ENCODE data around the gene CCDC63.

Gene CCDC63

DNA sequence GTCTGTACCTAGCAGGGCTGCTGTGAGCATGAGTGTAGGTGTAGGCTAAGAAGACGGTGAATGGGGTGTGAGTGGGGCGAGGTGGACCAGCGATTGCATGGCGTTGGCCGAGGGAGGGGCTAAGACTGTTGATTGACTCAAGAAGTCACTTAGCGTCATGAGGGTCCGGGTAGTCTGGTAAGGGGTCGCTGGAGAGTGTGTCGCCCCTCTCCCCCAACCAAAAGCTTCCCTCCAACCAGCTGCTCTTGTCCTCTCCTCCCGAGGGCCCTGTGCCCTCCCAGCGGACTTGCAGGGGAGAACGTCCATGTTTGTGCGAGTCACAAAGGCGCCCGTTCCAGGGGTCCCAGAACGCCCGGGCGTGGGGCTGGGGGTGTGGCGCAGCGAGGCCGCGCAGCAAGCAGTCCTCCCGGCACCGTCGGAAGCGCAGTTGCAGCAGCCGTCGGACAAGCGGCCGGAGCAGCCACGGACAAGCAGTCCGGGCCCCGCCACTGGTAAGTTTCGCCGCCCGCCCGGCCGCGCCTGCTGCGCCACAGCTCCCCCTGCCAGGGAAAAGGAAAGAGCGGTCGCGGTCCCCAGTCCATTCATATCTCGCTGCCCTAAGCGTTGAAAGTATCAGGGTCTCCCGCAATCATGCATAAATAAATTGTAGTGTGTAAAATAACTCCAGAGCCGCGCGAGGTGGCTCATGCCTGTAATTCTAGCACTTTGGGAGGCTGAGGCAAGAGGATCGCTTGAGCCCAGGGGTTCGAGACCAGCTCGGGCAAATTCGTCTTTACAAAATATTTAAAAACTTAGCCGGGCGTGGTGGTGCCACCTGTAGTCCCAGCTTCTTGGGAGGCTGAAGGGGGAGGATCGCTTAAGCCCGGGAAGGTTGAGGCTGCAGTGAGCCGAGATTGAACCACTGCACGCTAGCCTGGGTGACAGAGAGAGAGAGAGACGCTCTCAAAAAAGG lies at the start of gene CCDC63:
CCDC63 (plus strand) TSS at position 373 of the 952 bp plus-strand sequence. CDS start 5,968 bp downstream, outside the sequence.
- DNase-seq (ENCODE audit: low read depth, low spot score) = no peak
- no peak within 1 kb of the TSS for H3K27ac ChIP-seq (ENCODE audit: low read length)
- peak within 1 kb of the TSS; percentile 52; the same call in 1 of the 2 replicates for H3K4me3 ChIP-seq (ENCODE audit: low read length)
- no peaks in the 10 kb centered on the region for H3K36me3 ChIP-seq (ENCODE audit: control insufficient read depth, insufficient read depth, low read length)
- 0 out of 2 replicates have a peak, but pooled peaks cover 2% of the 10 kb centered on the region for H3K4me1 ChIP-seq (ENCODE audit: control insufficient read depth, insufficient read depth, low read length)
- no peaks in the 10 kb centered on the region for H3K27me3 ChIP-seq (ENCODE audit: control insufficient read depth, insufficient read depth, low read length)
- H3K9me3 ChIP-seq (ENCODE audit: control insufficient read depth, insufficient read depth, low read length) = no peaks in the 10 kb centered on the region
- no CpG with 5 or more reads among the region's 60 CpGs for WGBS (ENCODE audit: insufficient coverage, insufficient read length)

DNA sequence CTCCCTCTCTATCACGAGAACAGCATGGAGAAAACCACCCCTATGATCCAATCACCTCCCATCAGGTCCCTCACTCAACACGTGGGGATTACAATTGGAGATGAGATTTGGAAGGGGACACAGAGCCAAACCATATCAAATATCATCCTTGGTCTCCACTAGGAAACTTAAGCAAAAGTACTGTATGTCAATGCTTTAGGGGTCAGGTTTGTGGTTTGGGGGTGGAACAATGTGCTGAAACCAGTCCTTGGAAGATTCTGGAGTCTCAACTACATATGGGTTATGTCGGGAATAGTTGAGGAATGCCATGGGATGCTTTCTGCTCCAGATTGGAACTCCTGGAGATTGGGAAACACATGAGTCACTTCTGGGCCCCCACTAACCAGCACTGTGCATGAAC lies 48.3 kb upstream of the CCDC63 start:
- Histone ChIP-seq H3K27ac (ENCODE audit: low read length) (no peak overlapping the region), H3K9me3 (ENCODE audit: control insufficient read depth, insufficient read depth, low read length) (no peaks in the 10 kb centered on the region), H3K36me3 (ENCODE audit: control insufficient read depth, insufficient read depth, low read length) (no peaks in the 10 kb centered on the region), H3K27me3 (ENCODE audit: control insufficient read depth, insufficient read depth, low read length) (no peaks in the 10 kb centered on the region), H3K4me1 (ENCODE audit: control insufficient read depth, insufficient read depth, low read length) (no peaks in the 10 kb centered on the region), H3K4me3 (ENCODE audit: low read length) (no peak overlapping the region)
- no CpG with 5 or more reads among the region's 3 CpGs for WGBS (ENCODE audit: insufficient coverage, insufficient read length)
- DNase-seq (ENCODE audit: low read depth, low spot score) = no peak

DNA sequence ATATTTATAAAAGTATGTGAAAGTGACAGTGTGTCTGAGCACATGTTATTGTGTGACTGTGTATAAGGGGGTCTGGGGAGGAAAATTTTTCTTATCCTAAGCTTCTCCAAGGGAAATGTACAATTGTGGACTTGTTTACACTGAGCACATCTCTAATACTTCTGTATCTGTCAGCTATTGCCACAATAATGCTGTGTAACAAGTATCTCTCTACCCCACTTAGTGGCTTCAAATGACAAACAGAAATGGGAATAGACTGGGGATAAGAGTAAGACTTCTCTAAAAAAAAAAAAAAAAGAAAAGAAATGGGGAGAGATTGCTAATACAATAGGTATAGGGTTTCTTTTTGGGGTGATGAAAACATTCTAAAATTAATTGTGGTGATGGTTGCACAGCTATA lies 44.3 kb upstream of the CCDC63 start:
- Histone ChIP-seq H3K4me1 (ENCODE audit: control insufficient read depth, insufficient read depth, low read length) (no peaks in the 10 kb centered on the region), H3K27ac (ENCODE audit: low read length) (no peak overlapping the region), H3K9me3 (ENCODE audit: control insufficient read depth, insufficient read depth, low read length) (no peaks in the 10 kb centered on the region; the same call in 1 of the 2 replicates), H3K36me3 (ENCODE audit: control insufficient read depth, insufficient read depth, low read length) (no peaks in the 10 kb centered on the region), H3K27me3 (ENCODE audit: control insufficient read depth, insufficient read depth, low read length) (no peaks in the 10 kb centered on the region), H3K4me3 (ENCODE audit: low read length) (no peak overlapping the region)
- DNase-seq (ENCODE audit: low read depth, low spot score) = no peak

- Histone ChIP-seq H3K27ac (ENCODE audit: low read length) (no peak overlapping the region), H3K36me3 (ENCODE audit: control insufficient read depth, insufficient read depth, low read length) (no peaks in the 10 kb centered on the region), H3K4me1 (ENCODE audit: control insufficient read depth, insufficient read depth, low read length) (0 out of 2 replicates have a peak, but pooled peaks cover 2% of the 10 kb centered on the region), H3K4me3 (ENCODE audit: low read length) (no peak overlapping the region), H3K9me3 (ENCODE audit: control insufficient read depth, insufficient read depth, low read length) (no peaks in the 10 kb centered on the region; the same call in 1 of the 2 replicates), H3K27me3 (ENCODE audit: control insufficient read depth, insufficient read depth, low read length) (no peaks in the 10 kb centered on the region)
- WGBS (ENCODE audit: insufficient coverage, insufficient read length) = no CpG with 5 or more reads among the region's 3 CpGs
- no peak for DNase-seq (ENCODE audit: low read depth, low spot score)
These were observed 42.4 kb upstream of the CCDC63 start for GRCh38 chr12:110804406-110804805.

- Histone ChIP-seq H3K4me1 (ENCODE audit: control insufficient read depth, insufficient read depth, low read length) (0 out of 2 replicates have a peak, but pooled peaks cover 2% of the 10 kb centered on the region), H3K27ac (ENCODE audit: low read length) (no peak overlapping the region), H3K36me3 (ENCODE audit: control insufficient read depth, insufficient read depth, low read length) (no peaks in the 10 kb centered on the region), H3K27me3 (ENCODE audit: control insufficient read depth, insufficient read depth, low read length) (no peaks in the 10 kb centered on the region; the same call in 1 of the 2 replicates), H3K9me3 (ENCODE audit: control insufficient read depth, insufficient read depth, low read length) (no peaks in the 10 kb centered on the region; the same call in 1 of the 2 replicates), H3K4me3 (ENCODE audit: low read length) (no peak overlapping the region)
- DNase-seq (ENCODE audit: low read depth, low spot score) = no peak
- no CpG with 5 or more reads among the region's 7 CpGs for WGBS (ENCODE audit: insufficient coverage, insufficient read length)
These were observed 39.1 kb upstream of the CCDC63 start for GRCh38 chr12:110807640-110808039.

DNA sequence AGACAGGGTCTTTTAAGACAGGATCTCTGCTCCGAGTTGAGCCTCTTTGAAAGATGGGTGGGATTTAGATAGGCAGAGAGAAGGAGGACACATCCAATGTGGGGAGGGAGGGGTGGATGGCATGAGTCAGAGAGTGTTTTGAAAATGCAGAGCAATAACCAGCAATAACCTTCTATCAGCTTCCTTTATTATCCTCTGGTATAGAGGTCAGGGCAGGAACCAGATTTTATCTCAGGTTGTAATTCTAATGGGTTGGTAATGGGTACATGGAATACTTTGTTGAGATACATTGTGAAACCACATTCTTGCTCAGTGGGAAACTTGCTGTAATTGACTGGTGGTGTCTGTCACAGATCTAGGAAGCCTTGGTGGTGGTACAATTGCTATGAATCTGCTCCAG lies 37.6 kb upstream of the CCDC63 start:
- H3K27ac ChIP-seq (ENCODE audit: low read length) = no peak overlapping the region
- H3K27me3 ChIP-seq (ENCODE audit: control insufficient read depth, insufficient read depth, low read length) = no peaks in the 10 kb centered on the region; the same call in 1 of the 2 replicates
- no CpG with 5 or more reads among the region's 1 CpG for WGBS (ENCODE audit: insufficient coverage, insufficient read length)
- H3K4me3 ChIP-seq (ENCODE audit: low read length) = no peak overlapping the region
- H3K36me3 ChIP-seq (ENCODE audit: control insufficient read depth, insufficient read depth, low read length) = no peaks in the 10 kb centered on the region
- no peaks in the 10 kb centered on the region; the same call in 1 of the 2 replicates for H3K9me3 ChIP-seq (ENCODE audit: control insufficient read depth, insufficient read depth, low read length)
- H3K4me1 ChIP-seq (ENCODE audit: control insufficient read depth, insufficient read depth, low read length) = 0 out of 2 replicates have a peak, but pooled peaks cover 2% of the 10 kb centered on the region
- DNase-seq (ENCODE audit: low read depth, low spot score) = no peak

- no peak overlapping the region for H3K27ac ChIP-seq (ENCODE audit: low read length)
- DNase-seq (ENCODE audit: low read depth, low spot score) = no peak
- H3K9me3 ChIP-seq (ENCODE audit: control insufficient read depth, insufficient read depth, low read length) = no peaks in the 10 kb centered on the region
- no peak overlapping the region for H3K4me3 ChIP-seq (ENCODE audit: low read length)
- no peaks in the 10 kb centered on the region for H3K36me3 ChIP-seq (ENCODE audit: control insufficient read depth, insufficient read depth, low read length)
- peaks cover 4% of the 10 kb centered on the region; the same call in 1 of the 2 replicates for H3K4me1 ChIP-seq (ENCODE audit: control insufficient read depth, insufficient read depth, low read length)
- no CpG with 5 or more reads among the region's 6 CpGs for WGBS (ENCODE audit: insufficient coverage, insufficient read length)
- H3K27me3 ChIP-seq (ENCODE audit: control insufficient read depth, insufficient read depth, low read length) = peaks cover 2% of the 10 kb centered on the region
These were observed 34.8 kb upstream of the CCDC63 start for GRCh38 chr12:110811972-110812371.

GRCh38 chr12:110813285-110813684 lies 33.5 kb upstream of the CCDC63 start:
- Histone ChIP-seq H3K9me3 (ENCODE audit: control insufficient read depth, insufficient read depth, low read length) (no peaks in the 10 kb centered on the region), H3K27me3 (ENCODE audit: control insufficient read depth, insufficient read depth, low read length) (peaks cover 2% of the 10 kb centered on the region), H3K4me1 (ENCODE audit: control insufficient read depth, insufficient read depth, low read length) (peaks cover 2% of the 10 kb centered on the region; the same call in 1 of the 2 replicates), H3K36me3 (ENCODE audit: control insufficient read depth, insufficient read depth, low read length) (no peaks in the 10 kb centered on the region), H3K4me3 (ENCODE audit: low read length) (no peak overlapping the region), H3K27ac (ENCODE audit: low read length) (no peak overlapping the region)
- WGBS (ENCODE audit: insufficient coverage, insufficient read length) = no CpG with 5 or more reads among the region's 8 CpGs
- no peak for DNase-seq (ENCODE audit: low read depth, low spot score)

- no peak for DNase-seq (ENCODE audit: low read depth, low spot score)
- Histone ChIP-seq H3K4me3 (ENCODE audit: low read length) (no peak overlapping the region), H3K9me3 (ENCODE audit: control insufficient read depth, insufficient read depth, low read length) (no peaks in the 10 kb centered on the region), H3K4me1 (ENCODE audit: control insufficient read depth, insufficient read depth, low read length) (peaks cover 2% of the 10 kb centered on the region; the same call in 1 of the 2 replicates), H3K27me3 (ENCODE audit: control insufficient read depth, insufficient read depth, low read length) (peaks cover 2% of the 10 kb centered on the region), H3K36me3 (ENCODE audit: control insufficient read depth, insufficient read depth, low read length) (no peaks in the 10 kb centered on the region), H3K27ac (ENCODE audit: low read length) (no peak overlapping the region)
- 100% methylated on average over 1 of the region's 2 CpGs for WGBS (ENCODE audit: insufficient coverage, insufficient read length)
These were observed 33.0 kb upstream of the CCDC63 start for GRCh38 chr12:110813756-110814155.

DNA sequence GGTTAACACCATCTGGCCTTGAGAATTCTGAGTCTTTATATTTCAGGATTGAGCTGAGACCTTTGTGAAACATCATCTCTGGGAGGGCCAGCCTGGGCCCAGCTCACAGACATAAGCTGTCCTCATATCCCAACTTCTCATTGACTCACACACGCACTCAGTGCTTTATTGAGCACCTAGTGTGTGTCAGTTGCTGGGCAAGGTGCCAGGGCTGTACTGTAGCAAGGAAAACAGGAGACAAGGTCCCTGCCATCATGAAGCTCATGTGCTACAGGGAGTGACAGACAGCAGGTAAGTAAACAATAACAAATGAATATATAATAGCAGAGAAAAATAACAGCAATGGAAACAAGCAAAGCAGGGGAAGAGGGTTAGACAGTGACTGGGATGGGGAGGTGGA lies 30.5 kb upstream of the CCDC63 start:
- Histone ChIP-seq H3K9me3 (ENCODE audit: control insufficient read depth, insufficient read depth, low read length) (no peaks in the 10 kb centered on the region), H3K4me3 (ENCODE audit: low read length) (no peak overlapping the region), H3K27ac (ENCODE audit: low read length) (no peak overlapping the region), H3K36me3 (ENCODE audit: control insufficient read depth, insufficient read depth, low read length) (no peaks in the 10 kb centered on the region), H3K27me3 (ENCODE audit: control insufficient read depth, insufficient read depth, low read length) (peaks cover 2% of the 10 kb centered on the region), H3K4me1 (ENCODE audit: control insufficient read depth, insufficient read depth, low read length) (peaks cover 2% of the 10 kb centered on the region; the same call in 1 of the 2 replicates)
- DNase-seq (ENCODE audit: low read depth, low spot score) = no peak
- WGBS (ENCODE audit: insufficient coverage, insufficient read length) = no CpG with 5 or more reads among the region's 1 CpG

All from iPS DF 6.9 (cell line).